Measurements from ENCODE around the gene PXT1.
"Not testable (repeated sequence)": the region's sequence is repeated elsewhere in the genome, so short reads cannot be mapped to it uniquely, and the experiment has no call there.

Gene PXT1

GRCh38 chr6:36368421-36368820 lies 74.2 kb downstream of the PXT1 start:
- DNase-seq, result no peak

- no peak for DNase-seq
Measured at GRCh38 chr6:36367743-36368142, 74.9 kb downstream of the PXT1 start.

GRCh38 chr6:36364669-36365479 lies 77.8 kb downstream of the PXT1 start:
- DNase-seq, result no peak

- DNase-seq, result not testable (repeated sequence)
Measured at GRCh38 chr6:36364061-36364635, 78.5 kb downstream of the PXT1 start.

- DNase-seq, result not testable (repeated sequence)
Measured at GRCh38 chr6:36363371-36363752, 79.3 kb downstream of the PXT1 start.

- DNase-seq, result no peak
Measured at GRCh38 chr6:36362551-36363370, 79.9 kb downstream of the PXT1 start.

- DNase-seq, result no peak
Measured at GRCh38 chr6:36361071-36361470, 81.6 kb downstream of the PXT1 start.

GRCh38 chr6:36360241-36361054 lies 82.2 kb downstream of the PXT1 start:
- DNase-seq, result peak; percentile 66

- DNase-seq, result no peak
Measured at GRCh38 chr6:36358226-36358915, 84.3 kb downstream of the PXT1 start.

GRCh38 chr6:36357872-36358225 lies 84.8 kb downstream of the PXT1 start:
- no peak for DNase-seq

- no peak for DNase-seq
Measured at GRCh38 chr6:36355819-36356218, 86.8 kb downstream of the PXT1 start.

- DNase-seq, result no peak
Measured at GRCh38 chr6:36353411-36353915, 89.2 kb downstream of the PXT1 start.

GRCh38 chr6:36352477-36353157 lies 90.0 kb downstream of the PXT1 start:
- no peak for DNase-seq

- no peak for DNase-seq
Measured at GRCh38 chr6:36350681-36351571, 91.7 kb downstream of the PXT1 start.

GRCh38 chr6:36350082-36350481 lies 92.6 kb downstream of the PXT1 start:
- DNase-seq, result no peak

GRCh38 chr6:36349240-36349639 lies 93.4 kb downstream of the PXT1 start:
- no peak for DNase-seq

- no peak for DNase-seq
Measured at GRCh38 chr6:36347621-36348020, 95.0 kb downstream of the PXT1 start.

GRCh38 chr6:36346486-36347273 lies 96.0 kb downstream of the PXT1 start:
- DNase-seq, result no peak

GRCh38 chr6:36345681-36346466 lies 96.8 kb downstream of the PXT1 start:
- no peak for DNase-seq
